CD14-positive monocyte (primary cell): Measurements from ENCODE around the gene ARFGAP2. TPM values are rescaled to one million over a fixed set of nuclear protein-coding genes. Genes with fewer than 3 reads are reported as not detected.
A peak's percentile ranks its signal among the peaks of the same experiment; 100 is the strongest.

ENCODE experiments used
- DNase-seq, 3 donors: peaks; one replicate each; pipeline ENCODE4 v3.0.0-alpha.2; 2011 to 2022
- H2AFZ ChIP-seq: 2 replicates; pipeline ENCODE4 v1.6.0; 2012; ENCODE audit warnings: mild to moderate bottlenecking, low read depth, low read length, inconsistent platforms; ENCODE audit not compliant: insufficient read depth, poor library complexity, severe bottlenecking
- H3K27ac ChIP-seq, 2 donors: 1 replicate in 1 of 2; 2 replicates in 1 of 2; pipeline ENCODE4 v1.5.1; 2012 to 2013; ENCODE audit warnings: low read length in 2 of 2, control low read depth in 1 of 2, inconsistent platforms in 1 of 2, low read depth in 1 of 2, mild to moderate bottlenecking in 1 of 2
- H3K27me3 ChIP-seq, 2 donors: one replicate each; pipeline versions ENCODE4 v1.6.0 to v1.6.1; 2011 to 2013; ENCODE audit warnings: low read length in 2 of 2; ENCODE audit not compliant: control insufficient read depth in 2 of 2, insufficient read depth in 2 of 2
- H3K36me3 ChIP-seq, 2 donors: replicated peaks in 1 of 2; 1 replicate in 1 of 2; 2 replicates in 1 of 2; pipeline versions ENCODE4 v1.5.1 to v1.6.1; 2012 to 2013; ENCODE audit warnings: low read length in 2 of 2, control low read depth in 1 of 2, inconsistent platforms in 1 of 2, mild to moderate bottlenecking in 1 of 2; ENCODE audit not compliant: insufficient read depth in 2 of 2, control insufficient read depth in 1 of 2
- H3K4me1 ChIP-seq, 2 donors: 1 replicate in 1 of 2; 2 replicates in 1 of 2; pipeline versions ENCODE4 v1.5.1 to v1.6.1; 2012 to 2013; ENCODE audit warnings: low read length in 2 of 2, control low read depth in 1 of 2, inconsistent platforms in 1 of 2, mild to moderate bottlenecking in 1 of 2, moderate library complexity in 1 of 2; ENCODE audit not compliant: insufficient read depth in 2 of 2, control insufficient read depth in 1 of 2
- H3K4me2 ChIP-seq: replicated peaks from 2 replicates; pipeline ENCODE3; 2012; ENCODE audit warnings: low read length, moderate library complexity, mild to moderate bottlenecking; ENCODE audit not compliant: poor library complexity, severe bottlenecking; ENCODE audit errors: extremely low read depth
- H3K4me3 ChIP-seq, 3 experiments: fragments of 200-600 bp in 1 of 3; sonication (generic) in 1 of 3; replicated peaks in 1 of 3; 1 replicate in 2 of 3; 2 replicates in 1 of 3; pipeline ENCODE4 v1.5.1; 2011 to 2013; ENCODE audit warnings: low read length in 3 of 3, mild to moderate bottlenecking in 3 of 3, control low read depth in 2 of 3, low read depth in 2 of 3, inconsistent platforms in 1 of 3, moderate library complexity in 1 of 3
- H3K79me2 ChIP-seq: 2 replicates; pipeline ENCODE4 v1.6.0; 2012; ENCODE audit warnings: mild to moderate bottlenecking, control low read depth, inconsistent platforms, low read length, moderate library complexity; ENCODE audit not compliant: insufficient read depth
- H3K9ac ChIP-seq: 2 replicates; pipeline ENCODE4 v1.6.0; 2017; ENCODE audit warnings: low read length, mild to moderate bottlenecking; ENCODE audit not compliant: insufficient read depth, poor library complexity, severe bottlenecking
- H3K9me3 ChIP-seq, 2 donors: replicated peaks in 1 of 2; 1 replicate in 1 of 2; 2 replicates in 1 of 2; pipeline versions ENCODE4 v1.5.1 to v1.6.1; 2012 to 2013; ENCODE audit warnings: low read length in 2 of 2, control low read depth in 1 of 2; ENCODE audit not compliant: control insufficient read depth in 1 of 2, insufficient read depth in 1 of 2
- H4K20me1 ChIP-seq: 2 replicates; pipeline ENCODE4 v1.6.0; 2012; ENCODE audit warnings: mild to moderate bottlenecking, low read length, control low read depth, moderate library complexity; ENCODE audit not compliant: insufficient read depth
- H3K27ac Mint-ChIP-seq, 7 donors: one replicate each; pipeline ENCODE4 v1.8.0; 2020; ENCODE audit warnings: mild to moderate bottlenecking in 7 of 7, mixed read lengths in 7 of 7, moderate library complexity in 6 of 7, inconsistent platforms in 2 of 7
- H3K27me3 Mint-ChIP-seq, 3 donors: one replicate each; pipeline ENCODE4 v1.8.0; 2021 to 2022; ENCODE audit warnings: low read depth in 3 of 3, mild to moderate bottlenecking in 3 of 3, mixed read lengths in 3 of 3, moderate library complexity in 3 of 3, inconsistent platforms in 1 of 3
- H3K36me3 Mint-ChIP-seq, 2 donors: one replicate each; pipeline ENCODE4 v1.8.0; 2020; ENCODE audit warnings: mixed read lengths in 2 of 2, inconsistent platforms in 1 of 2, mild to moderate bottlenecking in 1 of 2
- H3K4me1 Mint-ChIP-seq: one replicate; pipeline ENCODE4 v1.8.0; 2020; ENCODE audit warnings: mild to moderate bottlenecking, mixed read lengths
- H3K4me3 Mint-ChIP-seq, 2 donors: one replicate each; pipeline ENCODE4 v1.8.0; 2020; ENCODE audit warnings: mild to moderate bottlenecking in 2 of 2, mixed read lengths in 2 of 2, moderate library complexity in 1 of 2
- H3K9me3 Mint-ChIP-seq, 7 donors: one replicate each; pipeline ENCODE4 v1.8.0; 2020 to 2022; ENCODE audit warnings: mixed read lengths in 7 of 7, mild to moderate bottlenecking in 6 of 7, moderate library complexity in 6 of 7, inconsistent platforms in 2 of 7
- WGBS: methylation state at CpG from one replicate; pipeline ENCODE4 v1.1.5; 2013; ENCODE audit warnings: missing lambda C conversion rate; ENCODE audit not compliant: insufficient coverage; 5-methylcytosine and 5-hydroxymethylcytosine counted together
- intact Hi-C, 2 donors: fragments of 100-400 bp; cut with micrococcal nuclease; formaldehyde crosslinking; loops; one replicate each; pipeline versions ENCODE4 v1.15.0 to v1.15.1; 2023
- polyA plus RNA-seq, 3 donors: library from polyadenylated mRNA; depleted of rRNA in 1 of 3; unstranded in 2 of 3; stranded (reverse) in 1 of 3; fragments of 300-500 nt in 2 of 3; fragments of >200 nt in 1 of 3; fragmentation: Illumina TruSeq in 2 of 3; gene quantifications; 1 replicate in 2 of 3; 2 replicates in 1 of 3; pipeline ENCODE4 v1.2.3, GENCODE V29; 2012 to 2021
- TF ChIP-seq, protein P1 (sequence below): fragments of 200-600 bp; IDR thresholded peaks from one replicate; pipeline ENCODE4 v1.8.0; 2022; ENCODE audit warnings: antibody characterized with exemption, mild to moderate bottlenecking

Gene ARFGAP2
- polyA plus RNA-seq, 3 donors: 59.7 to 129 (median 61.0) TPM

DNA sequence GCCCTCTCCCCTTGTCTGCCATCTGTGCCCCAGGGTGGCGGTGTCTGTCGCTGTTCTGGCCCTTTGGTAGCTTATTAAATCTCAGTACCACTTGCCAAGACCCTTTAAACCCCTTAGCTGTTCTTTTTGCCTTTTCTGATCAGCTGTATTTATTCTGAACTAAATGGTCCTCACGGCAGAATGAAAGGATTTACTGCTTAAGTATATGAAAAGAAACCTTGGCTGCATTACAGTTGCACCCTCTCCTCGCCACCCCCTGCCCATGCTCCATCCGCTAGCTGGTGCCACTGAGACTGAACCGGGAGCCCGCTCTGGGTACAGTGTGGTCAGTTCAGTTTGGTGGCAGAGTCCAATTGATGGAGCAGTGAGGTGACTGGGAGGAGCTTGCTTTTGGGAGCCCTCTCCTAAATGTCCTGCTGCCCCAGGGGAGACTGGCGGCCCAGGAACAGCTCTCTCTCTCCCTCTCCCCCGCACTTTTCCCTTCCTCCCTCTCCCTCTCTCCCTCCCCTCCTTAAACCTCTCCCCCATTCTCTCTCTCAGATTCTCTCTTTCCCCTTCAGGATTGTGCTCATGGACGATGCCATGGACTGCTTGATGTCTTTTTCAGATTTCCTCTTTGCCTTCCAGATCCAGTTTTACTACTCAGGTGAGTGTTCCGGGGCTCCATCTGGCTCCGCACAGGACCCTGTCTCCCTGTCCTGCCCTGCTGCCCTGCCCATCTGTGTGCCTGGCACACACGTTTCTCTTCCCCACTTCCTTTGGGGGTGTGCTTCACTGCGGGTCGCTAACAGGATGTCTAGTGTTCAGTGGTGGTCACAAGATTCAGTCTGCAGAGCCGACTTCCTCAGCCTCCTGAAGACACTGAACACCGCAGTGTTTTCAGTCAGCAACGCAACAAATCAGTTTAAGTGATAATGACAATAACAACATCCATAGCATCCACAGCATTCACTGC lies 21.8 kb downstream of the ARFGAP2 start:
- TF ChIP-seq, protein P1, sequence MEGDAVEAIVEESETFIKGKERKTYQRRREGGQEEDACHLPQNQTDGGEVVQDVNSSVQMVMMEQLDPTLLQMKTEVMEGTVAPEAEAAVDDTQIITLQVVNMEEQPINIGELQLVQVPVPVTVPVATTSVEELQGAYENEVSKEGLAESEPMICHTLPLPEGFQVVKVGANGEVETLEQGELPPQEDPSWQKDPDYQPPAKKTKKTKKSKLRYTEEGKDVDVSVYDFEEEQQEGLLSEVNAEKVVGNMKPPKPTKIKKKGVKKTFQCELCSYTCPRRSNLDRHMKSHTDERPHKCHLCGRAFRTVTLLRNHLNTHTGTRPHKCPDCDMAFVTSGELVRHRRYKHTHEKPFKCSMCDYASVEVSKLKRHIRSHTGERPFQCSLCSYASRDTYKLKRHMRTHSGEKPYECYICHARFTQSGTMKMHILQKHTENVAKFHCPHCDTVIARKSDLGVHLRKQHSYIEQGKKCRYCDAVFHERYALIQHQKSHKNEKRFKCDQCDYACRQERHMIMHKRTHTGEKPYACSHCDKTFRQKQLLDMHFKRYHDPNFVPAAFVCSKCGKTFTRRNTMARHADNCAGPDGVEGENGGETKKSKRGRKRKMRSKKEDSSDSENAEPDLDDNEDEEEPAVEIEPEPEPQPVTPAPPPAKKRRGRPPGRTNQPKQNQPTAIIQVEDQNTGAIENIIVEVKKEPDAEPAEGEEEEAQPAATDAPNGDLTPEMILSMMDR: no peak
- Mint-ChIP-seq H3K9me3 (no peaks in the 10 kb centered on the region), H3K36me3 (peaks cover 3 to 12% of the 10 kb centered on the region in 2 donors), H3K27ac (no peak overlapping the region), H3K4me3 (no peak overlapping the region), H3K27me3 (peaks cover 3 to 10% (median 7%) of the 10 kb centered on the region in 3 donors), H3K4me1 (peaks cover 16% of the 10 kb centered on the region)
- DNase-seq: no peak
- intact Hi-C loops: no loop called here
- Histone ChIP-seq H2AFZ (no peak overlapping the region), H3K27me3 (no peaks in the 10 kb centered on the region), H4K20me1 (no peaks in the 10 kb centered on the region), H3K4me3 (no peak overlapping the region), H3K4me2 (no peak overlapping the region), H3K9ac (no peak overlapping the region), H3K79me2 (no peaks in the 10 kb centered on the region), H3K9me3 (no peaks in the 10 kb centered on the region), H3K36me3 (peaks cover 0 to 5% of the 10 kb centered on the region in 2 donors), H3K27ac (no peak overlapping the region), H3K4me1 (peaks cover 0 to 3% of the 10 kb centered on the region in 2 donors)
- WGBS: 15% methylated on average over 7 of the region's 18 CpGs

DNA sequence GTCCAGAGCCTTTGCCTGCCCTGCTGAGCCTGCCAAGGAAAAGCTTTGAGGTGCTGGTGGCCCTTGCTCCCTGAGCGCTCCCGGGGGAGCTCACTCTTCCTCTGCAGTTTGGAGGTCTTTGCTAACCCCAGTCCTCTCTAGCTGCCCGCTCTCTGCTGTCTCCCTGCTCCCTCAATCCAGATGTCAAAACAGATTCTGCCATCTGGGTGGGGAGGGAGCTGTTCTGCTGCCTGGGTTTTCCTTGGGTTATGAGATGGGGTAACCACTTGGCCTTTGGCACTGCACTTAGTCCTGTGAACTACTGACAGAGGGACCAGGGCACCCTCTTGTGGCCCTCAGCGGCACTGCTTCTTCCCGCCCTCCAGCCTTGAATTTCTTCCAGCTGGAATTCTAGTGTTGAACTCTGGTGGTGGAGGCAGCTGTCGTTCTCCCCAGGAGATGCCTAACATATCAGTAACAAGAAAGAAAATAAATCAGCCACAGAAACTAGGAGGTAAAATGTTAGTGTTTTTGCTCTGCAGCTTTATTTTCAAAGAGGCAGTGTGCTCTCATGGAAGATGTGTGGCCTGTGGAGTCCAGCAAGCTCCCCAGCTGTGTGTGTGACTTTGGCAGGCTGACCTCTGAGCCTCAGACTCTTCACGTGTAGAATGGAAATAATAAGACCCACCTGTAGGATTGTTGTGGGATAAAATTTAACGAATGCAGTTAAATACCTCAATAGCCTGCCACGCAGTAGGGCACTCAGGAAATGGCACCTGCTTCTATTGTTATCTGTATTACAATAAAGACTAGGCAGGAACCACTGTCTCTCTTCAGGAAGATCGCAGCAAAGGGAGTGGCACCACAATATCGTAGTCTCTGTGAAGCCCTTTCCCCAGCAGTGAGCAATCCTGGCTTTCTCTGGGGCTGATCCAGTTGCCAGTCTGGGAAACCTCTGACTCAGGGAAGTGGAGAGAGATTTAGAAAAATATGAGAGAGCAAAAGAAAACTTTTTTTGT lies 23.4 kb downstream of the ARFGAP2 start:
- Mint-ChIP-seq H3K27me3 (peaks cover 3 to 10% (median 7%) of the 10 kb centered on the region in 3 donors), H3K36me3 (peaks cover 7 to 11% of the 10 kb centered on the region in 2 donors), H3K4me1 (peaks cover 16% of the 10 kb centered on the region), H3K9me3 (no peaks in the 10 kb centered on the region), H3K4me3 (no peak overlapping the region), H3K27ac (peak overlapping the region in 1 of 7 donors; percentile 66)
- peaks cover 0 to 3% of the 10 kb centered on the region in 2 donors for H3K4me1 ChIP-seq
- no peak overlapping the region for H3K9ac ChIP-seq
- 100% methylated on average over 4 of the region's 11 CpGs for WGBS
- H4K20me1 ChIP-seq: no peaks in the 10 kb centered on the region
- TF ChIP-seq, protein P1: peak; percentile 86
- no peak overlapping the region for H3K27ac ChIP-seq
- intact Hi-C loops: loop anchor here in 1 of 2 donors (2.0 kb wide), 1 partner anchor 264 kb away; no protein-coding TSS in a partner anchor
- H3K4me3 ChIP-seq: no peak overlapping the region
- H3K9me3 ChIP-seq: no peaks in the 10 kb centered on the region
- no peaks in the 10 kb centered on the region for H3K27me3 ChIP-seq
- DNase-seq: peak; percentile 29 to 56 (median 53)
- no peaks in the 10 kb centered on the region for H3K79me2 ChIP-seq
- H3K4me2 ChIP-seq: no peak overlapping the region
- H2AFZ ChIP-seq: no peak overlapping the region
- H3K36me3 ChIP-seq: peaks cover 0 to 5% of the 10 kb centered on the region in 2 donors
